GM12892 (cell line): ENCODE data around the gene TRIM25.

Source experiments
- POLR2A ChIP-seq: IDR thresholded peaks from 2 replicates; pipeline ENCODE4 v1.6.1; 2011; ENCODE audit warnings: low read depth, low read length, control low read depth
- POLR2AphosphoS5 ChIP-seq: IDR thresholded peaks from 2 replicates; pipeline ENCODE4 v1.6.1; 2011; ENCODE audit warnings: low read depth, low read length, control low read depth

DNA sequence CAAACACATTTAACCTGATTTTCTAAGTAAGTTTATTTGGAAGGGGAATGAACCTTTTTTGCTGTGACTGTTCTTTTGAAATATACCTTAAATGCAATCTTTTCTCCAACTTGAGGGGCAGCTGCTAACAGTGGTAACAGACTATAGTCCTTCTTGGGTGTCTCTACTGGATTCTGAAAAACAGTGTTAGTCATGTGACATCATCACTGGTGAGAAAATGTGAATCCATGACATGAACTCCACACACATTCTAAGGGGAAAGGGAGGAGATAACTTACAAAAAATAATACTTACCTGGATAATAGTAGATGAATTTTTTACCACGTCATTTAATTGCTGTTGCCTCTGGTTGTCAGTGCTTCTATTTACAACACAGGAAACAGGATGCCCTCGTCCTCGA lies 35.7 kb upstream of the TRIM25 start:
- TF ChIP-seq POLR2AphosphoS5, result no peak
- no peak for TF ChIP-seq POLR2A
